ENCODE measurements around the gene PTPRG.

DNA sequence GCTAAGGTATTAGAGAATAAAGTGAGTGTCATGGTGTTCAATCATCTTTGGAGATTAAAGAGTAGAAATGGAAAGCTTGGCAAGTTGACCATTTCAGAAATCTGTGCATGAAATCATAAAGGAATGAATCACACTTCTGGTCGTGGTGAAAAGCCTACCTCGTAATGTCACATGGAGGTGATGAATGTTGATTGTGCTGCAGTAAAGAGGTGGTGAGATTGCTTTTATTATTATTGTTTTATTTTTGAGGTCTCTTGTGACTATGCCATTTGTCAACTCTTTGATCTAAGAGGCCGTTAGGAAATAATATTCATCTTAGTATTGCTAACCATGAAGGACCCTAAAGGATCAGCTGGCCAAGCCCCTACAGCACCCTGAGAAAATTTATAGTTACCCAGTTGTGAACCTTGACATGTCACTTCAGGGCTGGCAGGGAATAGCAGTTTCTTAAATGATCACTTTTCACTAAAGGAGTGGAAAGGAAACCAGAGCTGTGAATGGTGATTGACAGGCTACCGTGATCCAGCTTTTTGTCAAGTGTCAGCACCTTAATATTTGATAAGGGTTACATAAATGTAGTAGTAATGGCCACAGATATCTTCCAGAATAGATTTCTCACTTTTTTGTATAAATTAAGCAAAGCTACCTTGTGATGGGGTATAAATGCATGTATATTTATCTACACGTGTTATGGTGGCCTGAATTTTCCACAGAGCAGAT, 203.9 kb downstream of the PTPRG start:
- no peak for TF ChIP-seq CTCF (IDR thresholded peaks at IDR 0.05)
- TF ChIP-seq POLR2A (IDR thresholded peaks at IDR 0.05): no peak

Measured in adrenal gland (tissue), 5 donors.